Ramos (cell line): ENCODE data around the gene ZNF302.
"Not testable (repeated sequence)": the region's sequence is repeated elsewhere in the genome, so short reads cannot be mapped to it uniquely, and the experiment has no call there.

Experiments used
- in situ Hi-C: fragments of 300-500 bp; cut with MboI; formaldehyde crosslinking; loops from one replicate; pipeline ENCODE4 v1.14.3; 2022; ENCODE audit warnings: low sequenced_read_pairs; ENCODE audit not compliant: unreplicated experiment

ZNF302 gene

GRCh38 chr19:34669305-34669704 lies 8.2 kb upstream of the ZNF302 start:
- in situ Hi-C loops = no loop called here

GRCh38 chr19:34671972-34672371 lies 5.5 kb upstream of the ZNF302 start:
- in situ Hi-C loops = no loop called here

DNA sequence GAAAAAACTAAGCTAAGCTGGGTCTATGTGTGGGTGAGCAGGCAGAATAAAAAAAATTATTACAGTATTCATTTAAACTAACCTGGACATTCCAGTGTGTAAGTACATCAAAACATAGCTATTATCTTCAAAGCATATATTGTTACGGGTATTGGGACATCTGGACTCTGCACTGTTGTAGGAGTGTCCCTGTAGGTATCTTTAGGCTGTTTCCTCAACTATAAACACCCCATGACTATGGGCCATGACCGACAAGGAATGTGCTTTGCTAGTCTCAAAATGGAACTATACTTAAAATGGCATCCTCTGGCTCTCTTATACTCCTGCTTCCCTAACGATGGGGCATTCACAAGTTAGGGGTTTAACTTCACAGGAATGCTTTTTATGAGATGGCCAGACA lies 3.9 kb upstream of the ZNF302 start:
- in situ Hi-C loops = no loop called here

DNA sequence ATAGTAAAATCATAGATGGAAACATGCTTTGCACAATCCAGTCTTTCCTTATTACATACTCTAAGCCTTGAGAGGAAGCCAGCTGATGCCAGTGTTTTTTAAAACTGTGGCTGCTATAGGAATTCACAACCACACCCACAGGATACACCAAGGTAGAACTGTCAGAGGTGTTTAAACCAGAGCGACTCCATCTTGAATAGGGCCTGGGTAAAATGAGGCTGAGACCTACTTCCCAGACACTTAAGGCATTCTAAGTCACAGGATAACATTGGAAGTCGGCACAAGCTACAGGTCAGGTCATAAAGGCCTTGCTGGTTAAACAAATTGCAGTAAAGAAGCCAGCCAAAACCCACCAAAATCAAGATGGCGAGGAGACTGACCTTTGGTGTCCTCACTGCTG lies 2.2 kb upstream of the ZNF302 start:
- in situ Hi-C loops = no loop called here

- in situ Hi-C loops = no loop called here
Measured at GRCh38 chr19:34675919-34676318, 1.6 kb upstream of the ZNF302 start.

GRCh38 chr19:34676697-34677385 lies 637 bp upstream of the ZNF302 start, which contains the start of gene SCGB2B2:
Gene SCGB2B2 (minus strand): TSS chr19:34677159. CDS start chr19:34594563, 82,596 bp downstream.
- in situ Hi-C loops = no loop called here

GRCh38 chr19:34678085-34678412 lies 571 bp downstream of the ZNF302 start:
- in situ Hi-C loops = no loop called here

DNA sequence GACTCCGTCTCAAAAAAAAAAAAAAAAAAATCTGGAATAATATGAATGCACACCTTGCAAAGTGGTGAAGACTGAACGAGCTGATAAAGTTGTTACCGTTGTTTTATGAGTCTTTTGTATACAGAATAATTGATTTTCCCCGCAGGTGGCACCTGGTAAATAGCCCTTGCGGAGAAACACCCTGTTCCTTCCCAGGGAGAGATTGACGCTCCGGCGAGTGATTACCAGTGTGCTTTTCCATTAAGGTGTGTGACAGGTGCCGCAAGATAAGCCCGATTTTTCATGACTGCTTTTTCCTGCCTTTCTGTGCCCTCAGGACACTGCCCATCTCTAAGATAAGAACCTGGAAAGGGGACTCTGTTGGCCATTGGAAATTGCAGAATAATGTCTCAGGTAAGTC lies 943 bp downstream of the ZNF302 start:
- in situ Hi-C loops = no loop called here

GRCh38 chr19:34681478-34681877 lies 4.0 kb downstream of the ZNF302 start:
- in situ Hi-C loops = no loop called here

- in situ Hi-C loops = not testable (repeated sequence)
Measured at GRCh38 chr19:34685266-34685665, 7.8 kb downstream of the ZNF302 start.

DNA sequence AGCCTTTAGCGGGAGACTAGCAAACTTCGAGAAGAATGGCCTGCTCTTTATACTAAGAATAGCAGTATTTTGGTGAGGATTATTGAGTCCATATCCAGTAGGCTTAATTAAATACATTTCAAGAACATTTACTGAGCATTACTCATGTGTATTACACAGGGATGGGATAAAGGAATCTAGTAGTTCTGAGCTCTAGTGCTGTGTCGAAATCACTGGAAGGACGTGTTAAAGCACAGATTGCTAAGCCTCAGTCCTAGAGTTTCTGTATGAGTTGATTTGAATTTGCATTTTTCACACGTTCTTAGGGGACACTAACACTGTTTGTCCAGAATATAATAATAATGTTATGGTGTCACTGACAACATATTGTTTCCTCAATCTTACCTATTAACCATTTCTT lies 9.0 kb downstream of the ZNF302 start:
- in situ Hi-C loops = no loop called here

DNA sequence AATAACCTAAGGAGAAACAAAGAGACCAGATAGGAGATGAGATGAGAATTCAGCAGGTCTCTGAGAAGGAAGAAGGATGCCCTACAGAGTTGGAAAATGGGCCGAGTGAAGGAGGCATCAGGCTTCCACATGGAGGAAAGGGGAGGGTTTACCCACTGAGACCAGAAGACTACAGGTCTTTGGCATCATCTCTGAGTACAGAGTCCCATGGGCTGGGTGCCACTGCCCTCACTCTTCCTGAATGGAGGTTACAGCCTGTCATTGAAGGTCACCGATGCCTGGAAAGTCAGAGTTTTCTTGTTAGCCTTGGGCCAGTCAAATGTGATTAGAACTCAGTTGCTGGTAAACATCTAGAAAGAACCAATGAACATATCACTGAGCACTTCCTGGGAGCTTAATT lies 9.9 kb downstream of the ZNF302 start:
- in situ Hi-C loops = no loop called here

- in situ Hi-C loops = no loop called here
Measured at GRCh38 chr19:34688592-34688991, 11.1 kb downstream of the ZNF302 start.

- in situ Hi-C loops = no loop called here
Measured at GRCh38 chr19:34690372-34690771, 12.9 kb downstream of the ZNF302 start.

- in situ Hi-C loops = no loop called here
Measured at GRCh38 chr19:34692549-34692948, 15.1 kb downstream of the ZNF302 start.

DNA sequence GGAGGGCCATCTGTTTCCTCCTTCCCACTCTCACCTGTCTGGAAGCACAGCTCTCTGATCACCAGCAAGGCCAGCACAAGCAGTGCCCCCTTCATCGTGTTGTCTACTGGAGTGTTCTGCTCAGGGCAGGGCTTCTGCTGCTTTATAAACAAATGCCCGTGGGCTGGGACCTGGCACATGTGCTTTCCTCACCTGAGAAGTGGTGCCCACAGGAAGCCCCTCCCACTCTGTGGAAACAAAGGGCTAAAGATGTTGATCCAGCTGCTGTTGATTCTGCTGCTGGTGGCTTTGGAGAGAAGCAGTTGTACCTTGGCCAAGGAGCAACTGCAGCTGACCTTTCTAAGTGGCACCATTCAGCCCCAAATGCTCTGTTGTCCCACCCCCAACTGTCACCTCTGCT lies 30.2 kb downstream of the ZNF302 start:
- in situ Hi-C loops = loop anchor here (25.0 kb wide), 1 partner anchor 195 kb away; no protein-coding TSS in a partner anchor

- in situ Hi-C loops = loop anchor here (5.0 to 25.0 kb wide), 2 partner anchors 75 to 200 kb away; no protein-coding TSS in a partner anchor
Measured at GRCh38 chr19:34711890-34712289, 34.4 kb downstream of the ZNF302 start.

GRCh38 chr19:34712395-34713261 lies 35.1 kb downstream of the ZNF302 start:
- in situ Hi-C loops = loop anchor here (5.0 to 25.0 kb wide), 2 partner anchors 75 to 200 kb away; no protein-coding TSS in a partner anchor

DNA sequence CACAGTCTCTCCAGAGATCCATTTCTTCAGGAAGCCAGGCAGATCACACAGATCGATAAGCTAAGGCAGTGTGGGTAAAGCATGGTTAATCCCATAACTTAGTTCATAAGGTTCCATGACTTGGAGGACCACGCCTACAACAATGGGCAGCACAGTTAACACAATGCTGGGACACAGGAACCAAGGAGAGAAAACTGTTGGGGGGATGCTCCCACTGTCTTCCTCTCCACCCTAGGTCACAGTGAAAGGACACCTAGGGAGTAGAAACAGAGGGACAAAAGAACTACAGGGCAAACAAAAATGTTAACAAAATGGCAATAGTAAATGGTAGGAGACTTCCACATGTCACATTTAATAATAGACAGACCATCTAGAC lies 35.8 kb downstream of the ZNF302 start:
- in situ Hi-C loops = loop anchor here (5.0 to 25.0 kb wide), 2 partner anchors 76 to 201 kb away; no protein-coding TSS in a partner anchor

GRCh38 chr19:34715357-34715756 lies 37.9 kb downstream of the ZNF302 start:
- in situ Hi-C loops = loop anchor here (25.0 kb wide), 1 partner anchor 203 kb away; no protein-coding TSS in a partner anchor

DNA sequence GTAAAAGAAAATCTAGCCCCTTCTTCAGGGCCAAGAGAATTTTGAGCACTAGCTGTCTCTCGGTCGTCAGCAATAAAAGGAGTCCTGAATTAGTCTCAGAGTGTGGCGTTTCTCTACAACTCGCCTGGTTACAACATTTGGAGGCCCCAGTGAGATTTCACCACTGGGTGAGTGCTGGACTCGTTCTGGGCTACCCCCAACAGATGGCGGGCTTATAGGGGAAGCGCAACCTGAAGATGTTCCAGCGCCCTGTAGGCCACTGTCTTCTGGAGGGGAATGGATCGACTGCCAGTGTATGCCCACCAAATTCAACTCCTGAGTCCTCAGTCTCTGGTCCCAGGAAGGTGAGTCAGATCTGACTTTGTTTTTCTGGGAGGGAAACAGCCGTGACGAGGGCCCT lies 44.9 kb downstream of the ZNF302 start:
- in situ Hi-C loops = loop anchor here (25.0 kb wide), 1 partner anchor 210 kb away; no protein-coding TSS in a partner anchor
